Progenitor cell of endocrine pancreas (in vitro differentiated cells): ENCODE data around the gene RERG. TPM values are rescaled to one million over a fixed set of nuclear protein-coding genes. Genes with fewer than 3 reads are reported as not detected.

Experiments used
- DNase-seq: peaks from one replicate; pipeline ENCODE4 v3.0.0; 2021; ENCODE audit warnings: low spot score; ENCODE audit not compliant: unreplicated experiment
- H3K27ac Mint-ChIP-seq: 2 replicates; pipeline ENCODE4 v1.8.0; 2021; ENCODE audit warnings: mild to moderate bottlenecking, moderate library complexity, mixed read lengths
- H3K27me3 Mint-ChIP-seq: 2 replicates; pipeline ENCODE4 v1.8.0; 2021; ENCODE audit warnings: mixed read lengths
- H3K36me3 Mint-ChIP-seq: 2 replicates; pipeline ENCODE4 v1.8.0; 2022; ENCODE audit warnings: mixed read lengths; ENCODE audit not compliant: insufficient read depth
- H3K4me1 Mint-ChIP-seq: 2 replicates; pipeline ENCODE4 v1.8.0; 2021; ENCODE audit warnings: low read depth, mixed read lengths
- H3K4me3 Mint-ChIP-seq: 2 replicates; pipeline ENCODE4 v1.8.0; 2021; ENCODE audit warnings: low read depth, mild to moderate bottlenecking, moderate library complexity, mixed read lengths
- H3K9me3 Mint-ChIP-seq: 2 replicates; pipeline ENCODE4 v1.8.0; 2021; ENCODE audit warnings: low read depth, mixed read lengths
- total RNA-seq: library from RNA; stranded (reverse); gene quantifications from 2 replicates; pipeline ENCODE4 v1.2.1, GENCODE V29; 2021
- TF ChIP-seq, protein P1 (sequence below): fragments of 200-600 bp; sonication (generic); IDR thresholded peaks from one replicate; pipeline ENCODE4 v1.5.0; 2021; ENCODE audit warnings: antibody characterized with exemption, mild to moderate bottlenecking; ENCODE audit not compliant: unreplicated experiment

The RERG gene
- total RNA-seq, 1 donor from 2014 or later: 1.8 TPM

DNA sequence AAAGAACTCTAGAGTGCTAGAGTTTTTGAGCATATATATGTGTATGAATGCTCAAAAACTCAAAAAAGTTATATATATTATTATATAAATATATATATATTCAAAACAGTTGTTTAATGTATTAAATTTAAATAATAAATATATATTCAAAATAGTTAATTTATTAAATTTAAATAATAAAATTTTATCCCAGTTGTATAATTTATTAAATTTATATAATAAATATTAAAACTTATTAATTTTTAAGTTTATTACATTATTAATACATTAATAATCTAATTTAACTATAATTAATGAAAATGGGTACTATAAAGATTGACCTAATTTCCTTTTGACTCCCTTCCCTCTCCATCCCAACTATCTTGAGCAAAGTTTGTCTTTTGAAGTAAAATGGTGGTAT lies 97.8 kb downstream of the RERG start:
- H3K27me3 Mint-ChIP-seq: no peaks in the 10 kb centered on the region
- DNase-seq: no peak
- TF ChIP-seq, protein P1, sequence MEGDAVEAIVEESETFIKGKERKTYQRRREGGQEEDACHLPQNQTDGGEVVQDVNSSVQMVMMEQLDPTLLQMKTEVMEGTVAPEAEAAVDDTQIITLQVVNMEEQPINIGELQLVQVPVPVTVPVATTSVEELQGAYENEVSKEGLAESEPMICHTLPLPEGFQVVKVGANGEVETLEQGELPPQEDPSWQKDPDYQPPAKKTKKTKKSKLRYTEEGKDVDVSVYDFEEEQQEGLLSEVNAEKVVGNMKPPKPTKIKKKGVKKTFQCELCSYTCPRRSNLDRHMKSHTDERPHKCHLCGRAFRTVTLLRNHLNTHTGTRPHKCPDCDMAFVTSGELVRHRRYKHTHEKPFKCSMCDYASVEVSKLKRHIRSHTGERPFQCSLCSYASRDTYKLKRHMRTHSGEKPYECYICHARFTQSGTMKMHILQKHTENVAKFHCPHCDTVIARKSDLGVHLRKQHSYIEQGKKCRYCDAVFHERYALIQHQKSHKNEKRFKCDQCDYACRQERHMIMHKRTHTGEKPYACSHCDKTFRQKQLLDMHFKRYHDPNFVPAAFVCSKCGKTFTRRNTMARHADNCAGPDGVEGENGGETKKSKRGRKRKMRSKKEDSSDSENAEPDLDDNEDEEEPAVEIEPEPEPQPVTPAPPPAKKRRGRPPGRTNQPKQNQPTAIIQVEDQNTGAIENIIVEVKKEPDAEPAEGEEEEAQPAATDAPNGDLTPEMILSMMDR: no peak

DNA sequence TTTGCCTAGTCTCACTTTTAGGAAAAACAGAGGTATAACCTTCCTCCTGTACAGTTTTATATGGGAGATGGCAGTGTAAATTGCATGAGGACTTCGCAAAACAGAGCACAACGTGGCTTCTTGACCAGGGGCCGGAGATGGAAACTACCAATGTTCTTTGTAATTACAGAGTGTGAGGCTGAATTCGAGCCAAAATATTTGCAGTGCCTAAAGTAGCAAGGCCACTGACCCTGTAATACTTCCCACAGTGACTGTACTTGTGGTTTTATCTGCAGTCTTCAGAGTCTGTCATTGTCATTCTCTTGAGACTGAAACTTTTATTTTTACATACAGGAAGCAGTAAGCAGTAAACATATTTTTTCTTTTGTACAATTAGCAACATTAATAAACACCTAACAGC lies 98.9 kb downstream of the RERG start:
- H3K36me3 Mint-ChIP-seq: no peaks in the 10 kb centered on the region

More for the DNA sequence above, 97.8 kb downstream of the RERG start:
- Mint-ChIP-seq H3K4me3 (no peak overlapping the region), H3K36me3 (no peaks in the 10 kb centered on the region), H3K9me3 (no peaks in the 10 kb centered on the region), H3K27ac (no peak overlapping the region), H3K4me1 (peaks cover 8% of the 10 kb centered on the region)

DNA sequence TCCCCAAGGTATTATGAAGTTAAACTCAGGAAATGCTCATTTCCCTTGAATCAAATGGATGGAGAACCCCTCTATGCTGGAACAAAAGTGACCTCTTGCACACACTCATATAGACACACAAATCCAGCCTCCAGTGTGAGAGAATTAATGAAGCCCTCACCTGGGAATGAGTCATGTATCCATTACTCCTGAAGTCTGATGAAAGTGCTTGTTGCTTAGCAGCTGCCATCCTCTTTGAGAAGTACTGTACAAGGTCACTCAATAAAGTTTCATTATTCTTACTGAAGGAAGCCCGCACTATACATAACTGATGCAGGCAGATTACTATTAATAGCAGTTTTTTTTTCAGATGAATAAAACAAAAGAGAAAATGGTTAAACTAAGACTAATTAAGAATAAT lies 102.3 kb downstream of the RERG start:
- H3K27me3 Mint-ChIP-seq: no peaks in the 10 kb centered on the region
- DNase-seq: no peak
- H3K36me3 Mint-ChIP-seq: no peaks in the 10 kb centered on the region
- H3K4me1 Mint-ChIP-seq: peaks cover 8% of the 10 kb centered on the region
- H3K27ac Mint-ChIP-seq: no peak overlapping the region
- no peak overlapping the region for H3K4me3 Mint-ChIP-seq
- H3K9me3 Mint-ChIP-seq: no peaks in the 10 kb centered on the region
- TF ChIP-seq, protein P1: no peak

More for the DNA sequence above, 98.9 kb downstream of the RERG start:
- TF ChIP-seq, protein P1: no peak
- H3K4me1 Mint-ChIP-seq: peaks cover 8% of the 10 kb centered on the region
- H3K27me3 Mint-ChIP-seq: no peaks in the 10 kb centered on the region
- no peaks in the 10 kb centered on the region for H3K9me3 Mint-ChIP-seq
- no peak overlapping the region for H3K4me3 Mint-ChIP-seq
- DNase-seq: no peak
- H3K27ac Mint-ChIP-seq: no peak overlapping the region

DNA sequence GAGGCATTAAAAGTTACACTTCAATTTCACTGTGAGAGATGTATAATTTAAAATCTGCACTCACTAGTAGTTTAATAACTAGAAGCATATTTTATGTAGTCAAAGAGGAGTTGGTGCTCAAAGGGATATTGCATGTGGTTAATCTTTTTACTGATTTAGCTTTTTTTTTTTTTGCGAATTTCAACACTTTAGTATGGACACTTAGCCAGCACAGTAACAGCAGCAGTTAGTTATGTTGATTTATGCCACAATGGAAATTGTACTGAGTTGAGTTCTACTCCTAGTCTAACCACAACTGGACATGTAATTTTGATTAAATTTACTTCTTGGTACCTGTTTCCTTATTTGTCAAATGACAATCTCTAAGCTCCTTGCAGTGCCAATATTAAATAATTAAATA lies 104.2 kb downstream of the RERG start:
- H3K36me3 Mint-ChIP-seq: no peaks in the 10 kb centered on the region
- no peaks in the 10 kb centered on the region for H3K27me3 Mint-ChIP-seq
- H3K27ac Mint-ChIP-seq: no peak overlapping the region
- H3K9me3 Mint-ChIP-seq: no peaks in the 10 kb centered on the region
- DNase-seq: no peak
- peaks cover 8% of the 10 kb centered on the region for H3K4me1 Mint-ChIP-seq
- no peak overlapping the region for H3K4me3 Mint-ChIP-seq
- TF ChIP-seq, protein P1: no peak

DNA sequence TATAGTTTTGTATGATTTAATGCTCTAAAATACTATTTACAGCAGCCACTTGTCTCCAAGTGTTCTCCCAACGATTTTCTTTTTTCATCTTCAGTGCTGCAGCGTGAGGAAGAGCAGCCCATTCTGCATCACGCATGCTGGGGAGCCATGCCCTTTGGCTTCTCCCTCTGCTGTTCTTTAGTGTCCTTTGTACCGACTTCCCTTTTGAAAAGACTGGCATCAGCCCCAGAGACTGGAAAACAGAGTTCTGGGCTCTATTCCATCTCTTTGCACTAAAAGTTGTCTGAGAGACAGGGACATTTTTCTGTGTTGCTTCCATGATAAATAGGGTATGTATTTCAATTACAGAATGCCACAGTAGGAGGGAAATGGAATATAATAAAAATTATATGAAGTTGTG lies 105.1 kb downstream of the RERG start:
- Mint-ChIP-seq H3K4me1 (peaks cover 8% of the 10 kb centered on the region), H3K36me3 (no peaks in the 10 kb centered on the region), H3K27me3 (no peaks in the 10 kb centered on the region), H3K9me3 (no peaks in the 10 kb centered on the region), H3K4me3 (no peak overlapping the region), H3K27ac (no peak overlapping the region)
- TF ChIP-seq, protein P1: no peak
- DNase-seq: no peak
